MM.1S (cell line): ENCODE data around the gene LY6G6C.

Experiments used
- EZH2 ChIP-seq: fragments of 300-600 bp; sonication (generic); optimal IDR thresholded peaks from 2 replicates; pipeline ENCODE3; 2017; ENCODE audit warnings: low read depth, mild to moderate bottlenecking, antibody characterized with exemption, low read length, mixed read lengths
- TF ChIP-seq, protein P1 (sequence below): fragments of 300-600 bp; sonication (generic); IDR thresholded peaks from 2 replicates; pipeline ENCODE4 v1.5.1; 2016; ENCODE audit warnings: antibody characterized with exemption, low read length, mixed read lengths

- TF ChIP-seq, protein P1, sequence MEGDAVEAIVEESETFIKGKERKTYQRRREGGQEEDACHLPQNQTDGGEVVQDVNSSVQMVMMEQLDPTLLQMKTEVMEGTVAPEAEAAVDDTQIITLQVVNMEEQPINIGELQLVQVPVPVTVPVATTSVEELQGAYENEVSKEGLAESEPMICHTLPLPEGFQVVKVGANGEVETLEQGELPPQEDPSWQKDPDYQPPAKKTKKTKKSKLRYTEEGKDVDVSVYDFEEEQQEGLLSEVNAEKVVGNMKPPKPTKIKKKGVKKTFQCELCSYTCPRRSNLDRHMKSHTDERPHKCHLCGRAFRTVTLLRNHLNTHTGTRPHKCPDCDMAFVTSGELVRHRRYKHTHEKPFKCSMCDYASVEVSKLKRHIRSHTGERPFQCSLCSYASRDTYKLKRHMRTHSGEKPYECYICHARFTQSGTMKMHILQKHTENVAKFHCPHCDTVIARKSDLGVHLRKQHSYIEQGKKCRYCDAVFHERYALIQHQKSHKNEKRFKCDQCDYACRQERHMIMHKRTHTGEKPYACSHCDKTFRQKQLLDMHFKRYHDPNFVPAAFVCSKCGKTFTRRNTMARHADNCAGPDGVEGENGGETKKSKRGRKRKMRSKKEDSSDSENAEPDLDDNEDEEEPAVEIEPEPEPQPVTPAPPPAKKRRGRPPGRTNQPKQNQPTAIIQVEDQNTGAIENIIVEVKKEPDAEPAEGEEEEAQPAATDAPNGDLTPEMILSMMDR: no peak
- no peak for TF ChIP-seq EZH2
Observed at GRCh38 chr6:31713465-31713864, 8.1 kb downstream of the LY6G6C start.
